ENCODE measurements around the gene PCDHGA10.
"Not testable (repeated sequence)": the region's sequence is repeated elsewhere in the genome, so short reads cannot be mapped to it uniquely, and the experiment has no call there.

The PCDHGA10 gene

GRCh38 chr5:141393267-141393666 is 19.5 kb upstream of the PCDHGA10 start:
- DNase-seq, result no peak

- not testable (repeated sequence) for DNase-seq
Measured at GRCh38 chr5:141394401-141395187, 18.2 kb upstream of the PCDHGA10 start.

GRCh38 chr5:141397756-141398551 is 14.8 kb upstream of the PCDHGA10 start, which contains the start of gene PCDHGB5:
PCDHGB5 (plus strand) TSS chr5:141397947; CDS start chr5:141398128, 181 bp downstream.
- DNase-seq, result peak; percentile 53 to 75 (median 72)

GRCh38 chr5:141398608-141399007 is 14.2 kb upstream of the PCDHGA10 start:
- no peak for DNase-seq

GRCh38 chr5:141399555-141400258 is 13.1 kb upstream of the PCDHGA10 start:
- no peak for DNase-seq

GRCh38 chr5:141402553-141403243 is 10.1 kb upstream of the PCDHGA10 start, which contains the start of gene PCDHGA9:
PCDHGA9 (plus strand) TSS chr5:141402778; CDS start chr5:141402953, 175 bp downstream.
- DNase-seq, result peak; percentile 34 to 47 (median 44)

GRCh38 chr5:141403387-141403786 is 9.4 kb upstream of the PCDHGA10 start:
- DNase-seq, result no peak

- peak; percentile 61 to 84 (median 73) for DNase-seq
Measured at GRCh38 chr5:141407790-141408505, 4.8 kb upstream of the PCDHGA10 start, which contains the start of gene PCDHGB6. PCDHGB6 (plus strand) TSS chr5:141408021; CDS start chr5:141408203, 182 bp downstream.

GRCh38 chr5:141409598-141410306 is 3.0 kb upstream of the PCDHGA10 start:
- DNase-seq, result no peak

- no peak for DNase-seq
Measured at GRCh38 chr5:141411575-141411974, 1.2 kb upstream of the PCDHGA10 start.

- DNase-seq, result no peak
Measured at GRCh38 chr5:141413540-141414069, 818 bp downstream of the PCDHGA10 start.

GRCh38 chr5:141414548-141415274 is 1.9 kb downstream of the PCDHGA10 start:
- DNase-seq, result not testable (repeated sequence)

GRCh38 chr5:141415275-141415618 is 2.5 kb downstream of the PCDHGA10 start:
- not testable (repeated sequence) for DNase-seq

- DNase-seq, result peak; percentile 87 to 94 (median 93)
Measured at GRCh38 chr5:141417494-141418172, 4.8 kb downstream of the PCDHGA10 start, which contains the start of gene PCDHGB7. PCDHGB7 (plus strand) TSS chr5:141417677; CDS start chr5:141417860, 183 bp downstream.

- DNase-seq, result no peak
Measured at GRCh38 chr5:141419074-141419880, 6.5 kb downstream of the PCDHGA10 start.

- peak; percentile 81 to 88 (median 88) for DNase-seq
Measured at GRCh38 chr5:141420855-141421488, 8.2 kb downstream of the PCDHGA10 start, which contains the start of gene PCDHGA11. PCDHGA11 (plus strand) TSS chr5:141421051; CDS start chr5:141421228, 177 bp downstream.

GRCh38 chr5:141421489-141421855 is 8.7 kb downstream of the PCDHGA10 start:
- no peak for DNase-seq

Measured in suppressor macrophage treated with lipopolysaccharide for 1 hour (primary cell).